ENCODE measurements around the gene EML6. TPM values are rescaled to one million over a fixed set of nuclear protein-coding genes. Genes with fewer than 3 reads are reported as not detected.

The EML6 gene
- total and polyA plus RNA-seq, 10 of the 15 experiments (the other 5 are each of a cell fraction or from before 2014, with no cell fraction given): 0.09 to 0.67 (median 0.21) TPM

- TF ChIP-seq IRF3 (IDR thresholded peaks at IDR 0.05) (no peak), HDAC6 (IDR thresholded peaks at IDR 0.05; ENCODE audit: unreplicated experiment) (no peak), CHD1 (IDR thresholded peaks at IDR 0.05; ENCODE audit: low read depth, low read length) (no peak), ZBED1 (IDR thresholded peaks at IDR 0.05; ENCODE audit: borderline replicate concordance) (no peak), DPF2 (IDR thresholded peaks at IDR 0.05) (no peak), ZNF274 (IDR thresholded peaks at IDR 0.05; ENCODE audit: insufficient read depth, insufficient read length) (no peak), E2F8 (IDR thresholded peaks at IDR 0.05; ENCODE audit: low read depth, partially characterized antibody) (no peak), BCLAF1 (IDR thresholded peaks at IDR 0.05) (no peak), SMC3 (IDR thresholded peaks at IDR 0.05; ENCODE audit: borderline replicate concordance, low read length) (no peak)
These were observed 97.1 kb downstream of the EML6 start (continued) for GRCh38 chr2:54820558-54820957.

Data from GM12878 (cell line).